ENCODE results near the gene SYAP1. TPM values are rescaled to one million over a fixed set of nuclear protein-coding genes. Genes with fewer than 3 reads are reported as not detected.

Gene SYAP1
- total and polyA plus RNA-seq, 7 experiments from 2014 or later, result 13.6 to 36.9 (median 15.6) TPM

GRCh38 chrX:16814597-16814996 is 95.2 kb downstream of the SYAP1 start:
- no peak overlapping the region for H3K4me3 Mint-ChIP-seq
- ATAC-seq (no peak), DNase-seq (no peak)
- H3K36me3 Mint-ChIP-seq, result peaks cover 0 to 28% (median 2%) of the 10 kb centered on the region in 5 donors
- H3K27me3 ChIP-seq (ENCODE audit: control insufficient read depth in 2 of 2, insufficient read depth in 2 of 2, low read length in 2 of 2), result no peaks in the 10 kb centered on the region
- peaks cover 0 to 9% (median 4%) of the 10 kb centered on the region in 3 experiments for H3K36me3 ChIP-seq (ENCODE audit: control insufficient read depth in 2 of 3, insufficient read depth in 3 of 3, low read length in 3 of 3)
- H3K27me3 Mint-ChIP-seq, result no peaks in the 10 kb centered on the region
- peaks cover 0 to 16% (median 8%) of the 10 kb centered on the region in 7 donors for H3K4me1 Mint-ChIP-seq
- H3K27ac Mint-ChIP-seq, result no peak overlapping the region
- H3K4me1 ChIP-seq (ENCODE audit: control insufficient read depth in 2 of 2, insufficient read depth in 2 of 2, low read length in 2 of 2), result no peaks in the 10 kb centered on the region
- no peaks in the 10 kb centered on the region for H3K9me3 Mint-ChIP-seq
- no peaks in the 10 kb centered on the region for H3K9me3 ChIP-seq (ENCODE audit: control insufficient read depth in 2 of 3, low read length in 3 of 3)
- intact Hi-C loops (cut with micrococcal nuclease), result no loop called here
- ChIA-PET POLR2A (no interaction called here), CTCF (no interaction called here)
- no peak overlapping the region for H3K27ac ChIP-seq (ENCODE audit: low read depth, low read length)
- no peak overlapping the region for H3K4me3 ChIP-seq (ENCODE audit: low read length)

Other genes with a start within 250 kb of the SYAP1 start
- gene S100G, start 69.5 kb upstream of the SYAP1 start, total RNA-seq, result not detected
- not detected for gene S100G, start 69.5 kb upstream of the SYAP1 start, polyA plus RNA-seq
- 1 to 10 TPM; 5.2 to 8.9 (median 6.3) TPM for gene CTPS2, start 6.9 kb upstream of the SYAP1 start, total RNA-seq
- gene CTPS2, start 6.9 kb upstream of the SYAP1 start, polyA plus RNA-seq, result 1 to 10 TPM; 2.7 to 4.4 TPM
- gene TXLNG, start 66.9 kb downstream of the SYAP1 start, total RNA-seq, result 10 to 100 TPM; 11.9 to 23.1 (median 17.3) TPM
- 10 to 100 TPM; 16.0 to 22.1 TPM for gene TXLNG, start 66.9 kb downstream of the SYAP1 start, polyA plus RNA-seq
- gene RBBP7, start 150.8 kb downstream of the SYAP1 start, total RNA-seq, result 100 to 1,000 TPM in 1 of 5 experiments, 10 to 100 TPM in 4; 82.9 to 112 (median 94.6) TPM
- 100 to 1,000 TPM; 115 to 145 TPM for gene RBBP7, start 150.8 kb downstream of the SYAP1 start, polyA plus RNA-seq
- gene REPS2, start 227.0 kb downstream of the SYAP1 start, total RNA-seq, result 1 to 10 TPM in 4 of 5 experiments, not detected in 1; 1.1 to 6.2 (median 1.9) TPM
- under 1 TPM in 1 of 2 donors, not detected in 1; 0.21 TPM for gene REPS2, start 227.0 kb downstream of the SYAP1 start, polyA plus RNA-seq